Posterior cingulate gyrus (tissue), 11 donors: Measurements from ENCODE around the gene HIF1AN.

Experiments used
- DNase-seq, 10 donors: peaks; one replicate each; pipeline versions ENCODE4 v3.0.0 to v3.0.0-alpha.2; 2020 to 2021; ENCODE audit warnings: mixed read lengths in 3 of 10
- intact Hi-C: fragments of 100-400 bp; cut with DNase I; formaldehyde crosslinking; loops from one replicate; pipeline ENCODE4 v1.15.1; 2023

HIF1AN gene

DNA sequence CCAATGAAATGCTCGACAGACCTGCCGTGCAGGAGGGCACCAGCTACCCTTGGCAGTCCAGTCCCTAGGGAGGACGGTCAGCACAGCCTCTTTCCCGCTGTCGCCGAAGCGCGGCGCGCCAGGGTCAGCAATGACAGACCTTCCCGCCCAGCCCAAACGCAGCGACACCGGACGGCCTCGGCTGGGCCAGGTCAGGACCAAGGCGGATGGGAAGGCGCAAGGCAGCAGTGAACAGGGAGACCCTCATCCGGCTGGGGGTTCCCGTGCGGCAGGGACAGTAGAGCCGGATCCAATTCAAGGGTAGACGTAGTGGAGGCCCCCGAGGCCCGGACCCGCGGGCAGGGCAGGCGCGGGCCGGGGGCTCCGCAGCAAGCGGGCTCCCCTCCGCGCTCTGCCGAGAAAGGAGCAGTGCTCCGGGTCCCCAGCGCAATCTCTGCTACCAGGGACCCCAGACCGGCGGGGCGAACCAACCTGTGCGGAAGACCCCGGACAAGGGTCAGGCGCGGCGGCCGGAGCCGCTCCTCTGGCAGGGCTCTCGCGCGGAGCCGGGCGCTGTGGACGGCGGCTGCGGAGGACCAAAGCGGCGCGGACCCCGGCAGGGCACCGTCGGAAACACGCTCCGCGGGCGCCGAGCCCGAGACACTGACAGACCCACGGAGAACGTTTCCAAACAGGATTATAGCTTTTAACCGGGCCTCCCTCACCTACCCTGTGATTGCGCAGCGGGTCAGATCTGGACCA lies 16.3 kb upstream of the HIF1AN start, which contains the start of gene SEC31B:
SEC31B (minus strand) TSS at position 551 of the 741 bp plus-strand sequence. CDS start 2,909 bp downstream, outside the sequence.
- intact Hi-C loops = loop anchor here (5.0 to 10.0 kb wide), 2 partner anchors 87 to 175 kb away; partner anchors contain the start of gene SCD
- peak; percentile 41 to 95 (median 62) for DNase-seq

GRCh38 chr10:100520811-100521210 lies 14.9 kb upstream of the HIF1AN start:
- no peak for DNase-seq
- intact Hi-C loops = loop anchor here (10.0 kb wide), 1 partner anchor 176 kb away; the partner anchor contains the start of gene SCD

GRCh38 chr10:100522107-100522801 lies 13.5 kb upstream of the HIF1AN start:
- DNase-seq = no peak
- intact Hi-C loops = loop anchor here (10.0 kb wide), 1 partner anchor 177 kb away; the partner anchor contains the start of gene SCD

DNA sequence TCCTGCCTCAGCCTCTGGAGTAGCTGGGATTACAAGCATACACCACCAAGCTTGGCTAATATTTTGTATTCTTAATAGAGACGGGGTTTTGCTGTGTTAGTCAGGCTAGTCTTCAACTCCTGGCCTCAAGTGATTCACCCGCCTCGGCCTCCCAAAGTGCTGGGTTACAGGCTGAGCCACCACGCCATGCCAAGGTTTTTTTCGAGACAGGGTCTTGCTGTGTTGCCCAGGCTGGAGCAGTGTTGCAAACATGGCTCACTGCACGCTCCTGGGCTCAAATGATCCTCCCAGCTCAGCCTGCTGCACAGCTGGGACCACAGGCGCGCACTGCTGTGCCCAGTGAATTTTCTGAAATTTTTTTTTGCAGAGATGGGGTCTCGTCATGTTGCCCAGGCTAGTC lies 12.8 kb upstream of the HIF1AN start:
- intact Hi-C loops = loop anchor here (10.0 kb wide), 1 partner anchor 178 kb away; the partner anchor contains the start of gene SCD
- no peak for DNase-seq

- intact Hi-C loops = loop anchor here (10.0 kb wide), 1 partner anchor 179 kb away; the partner anchor contains the start of gene SCD
- DNase-seq = no peak
These were observed 11.5 kb upstream of the HIF1AN start for GRCh38 chr10:100524206-100524605.

DNA sequence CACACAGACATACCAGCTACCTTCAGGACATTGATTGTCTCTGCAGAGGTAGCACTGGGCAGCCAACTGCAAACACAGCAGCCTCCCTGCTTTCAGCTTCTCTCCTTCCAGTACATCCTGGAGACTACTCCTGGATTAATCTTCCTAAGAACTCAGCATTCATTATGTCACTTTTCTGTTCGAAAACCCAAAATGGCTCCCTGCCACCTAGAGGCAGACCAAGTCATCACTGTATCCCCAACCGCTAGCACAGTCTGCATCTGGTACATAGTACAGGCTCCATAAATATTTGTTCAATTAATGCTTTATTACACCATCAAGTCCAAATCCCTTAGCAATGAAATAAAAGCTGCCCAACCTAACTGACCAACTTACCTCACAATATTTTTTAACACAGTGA lies 11.1 kb upstream of the HIF1AN start:
- no peak for DNase-seq
- intact Hi-C loops = loop anchor here (10.0 kb wide), 1 partner anchor 180 kb away; the partner anchor contains the start of gene SCD

- intact Hi-C loops = loop anchor here (10.0 kb wide), 1 partner anchor 184 kb away; the partner anchor contains the start of gene SCD
These were observed 7.4 kb upstream of the HIF1AN start for GRCh38 chr10:100528123-100528886.

GRCh38 chr10:100528921-100529474 lies 6.7 kb upstream of the HIF1AN start:
- intact Hi-C loops = loop anchor here (10.0 kb wide), 1 partner anchor 184 kb away; the partner anchor contains the start of gene SCD
- DNase-seq = peak in 1 of 10 donors; percentile 12

More at GRCh38 chr10:100528123-100528886, 7.4 kb upstream of the HIF1AN start:
- no peak for DNase-seq

DNA sequence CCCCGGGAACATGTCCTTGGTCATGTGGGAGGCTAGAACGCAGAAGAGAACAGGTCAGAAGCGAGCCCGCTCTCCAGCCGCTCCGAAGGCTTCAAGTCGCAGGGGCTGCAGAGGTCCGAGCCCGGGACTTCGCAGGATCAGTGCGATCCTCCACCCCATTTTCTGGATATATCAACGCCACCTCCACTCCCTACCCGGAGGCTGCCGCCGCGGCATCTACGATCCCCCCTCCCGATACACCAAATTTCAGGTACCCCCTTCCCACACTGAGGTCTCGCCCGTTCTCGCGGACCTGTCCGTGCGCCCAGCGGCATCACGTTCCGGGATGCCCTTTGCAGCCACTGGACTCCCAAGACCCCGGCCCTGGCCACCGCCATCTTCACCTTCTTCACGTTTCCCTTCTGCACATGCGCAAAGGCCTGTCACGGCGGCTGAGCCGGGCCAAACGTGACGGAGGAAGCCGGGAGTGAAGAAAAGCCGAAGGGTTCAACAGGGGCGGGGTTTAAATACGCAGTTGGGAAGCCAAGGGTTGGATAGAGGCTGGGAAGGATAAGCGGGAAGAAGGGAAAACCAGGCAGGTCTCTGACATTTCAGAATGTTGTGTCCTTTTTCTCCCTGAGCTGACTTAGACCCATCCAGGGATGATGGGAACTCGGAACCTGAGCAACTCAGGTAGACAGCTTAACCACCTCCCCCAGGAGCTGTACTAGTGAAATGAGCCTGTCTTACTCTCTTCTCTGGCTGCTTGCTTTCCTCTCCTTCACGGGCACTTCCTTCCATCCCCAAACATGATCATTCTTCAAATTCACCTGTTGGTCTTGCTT lies 6.1 kb upstream of the HIF1AN start, which contains the start of gene NDUFB8:
NDUFB8 (minus strand) TSS at position 397 of the 824 bp plus-strand sequence; CDS start at position 377, 20 bp downstream.
- intact Hi-C loops = loop anchor here (10.0 kb wide), 1 partner anchor 185 kb away; the partner anchor contains the start of gene SCD
- peak; percentile 86 to 98 (median 91) for DNase-seq

DNA sequence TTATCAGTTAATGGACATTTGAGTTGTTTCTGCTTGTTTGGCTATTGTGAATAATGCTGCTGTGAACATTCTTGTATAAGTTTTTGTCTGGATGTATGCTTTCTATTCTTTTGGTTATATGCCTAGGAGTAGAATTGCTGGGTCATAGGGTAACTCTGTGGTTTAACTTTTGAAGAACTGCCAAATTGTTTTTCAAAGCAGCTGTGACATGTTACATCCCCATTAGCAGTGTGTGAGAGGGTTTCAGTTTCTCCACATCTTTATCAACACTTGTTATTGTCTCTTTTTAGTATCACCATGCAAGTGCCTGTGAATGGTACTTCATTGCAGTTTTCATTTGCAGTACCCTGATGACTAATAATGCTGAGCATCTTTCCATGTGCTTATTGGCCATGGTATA lies 4.0 kb upstream of the HIF1AN start:
- intact Hi-C loops = no loop called here
- DNase-seq = no peak

DNA sequence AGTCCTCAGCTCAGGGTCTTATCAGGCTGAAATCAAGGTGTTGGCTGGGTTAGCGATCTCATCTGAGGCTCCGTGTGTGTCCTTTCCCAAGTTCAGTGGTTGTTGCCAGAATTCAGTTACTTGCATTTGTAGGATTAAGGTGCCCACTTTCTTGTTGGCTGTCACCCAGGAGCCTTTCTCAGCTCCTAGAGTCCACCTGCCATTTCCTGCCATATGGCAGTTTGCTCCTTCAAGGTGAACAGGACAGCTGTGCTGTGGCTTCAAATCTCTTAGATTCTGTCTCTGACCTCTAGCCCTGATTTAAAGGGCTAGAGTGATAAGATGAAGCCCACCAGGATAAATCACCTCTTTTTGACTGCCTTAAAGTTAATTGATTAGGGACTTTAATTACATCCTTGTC lies 1.0 kb upstream of the HIF1AN start:
- intact Hi-C loops = no loop called here

DNA sequence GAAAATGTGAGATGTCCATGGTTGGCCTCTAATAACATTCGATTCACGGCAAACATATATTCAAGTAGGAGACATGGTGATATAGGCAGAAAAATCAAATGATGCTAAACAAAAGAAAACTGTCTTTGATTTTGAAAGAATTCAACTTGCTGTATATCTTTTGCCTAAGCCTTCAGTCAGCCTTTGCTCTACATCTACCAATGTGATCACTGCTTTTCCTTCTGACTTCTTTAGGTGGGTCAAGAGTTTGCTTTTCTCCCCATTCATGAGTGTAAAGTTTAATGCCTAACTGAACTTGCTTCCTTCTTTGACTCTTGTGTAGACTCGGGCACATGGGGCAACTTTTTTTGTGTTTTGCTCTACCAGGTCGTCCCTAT lies 417 bp upstream of the HIF1AN start:
- intact Hi-C loops = no loop called here
- no peak for DNase-seq

More for the DNA sequence above, 1.0 kb upstream of the HIF1AN start:
- DNase-seq = no peak

DNA sequence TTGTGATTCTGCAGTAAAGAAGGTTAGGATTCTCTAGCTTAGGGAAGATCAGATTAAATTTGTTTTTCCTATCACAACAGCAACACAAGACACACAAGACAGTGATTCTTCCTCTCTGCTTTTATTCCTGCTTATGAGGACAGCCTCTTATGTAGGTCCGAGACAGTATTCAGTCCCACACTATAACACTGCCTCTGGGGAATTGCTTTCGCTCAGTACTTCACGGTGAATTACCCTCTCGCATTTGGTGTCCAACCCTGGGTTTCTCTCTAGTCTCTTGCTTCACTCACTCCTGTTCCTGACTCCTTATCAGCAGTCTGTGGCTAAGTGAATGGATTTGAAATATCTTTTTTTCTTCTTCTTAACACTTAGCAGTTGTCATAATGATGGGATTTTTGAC lies 1.7 kb downstream of the HIF1AN start:
- DNase-seq = no peak
- intact Hi-C loops = no loop called here

GRCh38 chr10:100544950-100545349 lies 9.2 kb downstream of the HIF1AN start:
- intact Hi-C loops = no loop called here
- DNase-seq = no peak

GRCh38 chr10:100551196-100551595 lies 15.5 kb downstream of the HIF1AN start:
- intact Hi-C loops = no loop called here

GRCh38 chr10:100551738-100552137 lies 16.0 kb downstream of the HIF1AN start:
- intact Hi-C loops = no loop called here
- DNase-seq = no peak

More at GRCh38 chr10:100551196-100551595, 15.5 kb downstream of the HIF1AN start:
- no peak for DNase-seq

- DNase-seq = no peak
- intact Hi-C loops = no loop called here
These were observed 18.2 kb downstream of the HIF1AN start for GRCh38 chr10:100553929-100554328.

GRCh38 chr10:100554902-100555301 lies 19.2 kb downstream of the HIF1AN start:
- intact Hi-C loops = no loop called here
- no peak for DNase-seq

DNA sequence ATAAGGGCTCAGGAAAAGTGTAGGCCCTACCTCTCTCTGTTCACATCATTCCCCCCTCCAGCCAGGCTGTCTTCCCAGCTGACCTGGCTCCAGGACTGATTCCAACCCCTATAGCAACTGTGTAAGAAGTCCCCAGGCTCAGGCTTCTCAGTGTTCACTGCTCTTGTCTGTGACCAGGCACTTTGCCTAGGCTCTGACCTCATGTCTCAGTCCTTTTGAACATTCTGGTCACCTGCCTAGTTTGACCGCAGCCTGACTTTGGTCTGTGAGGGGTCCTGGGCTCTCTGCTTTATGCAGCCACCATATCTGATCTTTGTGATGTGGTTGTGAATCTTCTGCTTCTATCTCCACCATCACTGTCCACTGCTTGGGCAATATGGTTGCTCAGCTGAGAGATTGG lies 24.5 kb downstream of the HIF1AN start:
- intact Hi-C loops = loop anchor here (5.0 kb wide), 1 partner anchor 182 kb away; no protein-coding TSS in a partner anchor
- DNase-seq = no peak
